SK-N-DZ (cell line): Measurements from ENCODE around the gene FRMPD1.
A peak's percentile ranks its signal among the peaks of the same experiment; 100 is the strongest.

Experiments used
- DNase-seq: peaks from one replicate; pipeline ENCODE4 v3.0.0-alpha.2; 2015; ENCODE audit warnings: low spot score

FRMPD1 gene

GRCh38 chr9:37626708-37627292 lies 24.0 kb upstream of the FRMPD1 start:
- DNase-seq: no peak

DNA sequence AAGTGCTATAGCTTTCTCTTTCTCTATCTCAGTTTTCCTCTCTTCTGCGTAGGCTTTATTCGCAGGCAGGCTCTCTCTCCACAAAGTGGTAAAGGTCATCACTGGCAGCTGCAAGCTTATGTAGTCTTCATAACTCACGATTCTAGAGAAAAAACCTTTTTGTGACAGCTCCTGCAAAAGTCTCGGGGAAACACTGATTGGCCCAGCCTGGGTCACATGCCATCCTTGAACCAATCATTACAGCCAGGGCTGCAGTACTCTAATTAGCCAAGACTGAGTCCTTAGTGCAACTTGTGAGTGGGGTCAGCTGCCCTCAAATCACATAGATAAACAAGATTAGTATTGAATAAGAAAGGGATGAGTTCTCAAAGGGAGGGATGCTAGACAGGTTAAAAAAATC lies 18.3 kb upstream of the FRMPD1 start:
- DNase-seq: peak; percentile 69

DNA sequence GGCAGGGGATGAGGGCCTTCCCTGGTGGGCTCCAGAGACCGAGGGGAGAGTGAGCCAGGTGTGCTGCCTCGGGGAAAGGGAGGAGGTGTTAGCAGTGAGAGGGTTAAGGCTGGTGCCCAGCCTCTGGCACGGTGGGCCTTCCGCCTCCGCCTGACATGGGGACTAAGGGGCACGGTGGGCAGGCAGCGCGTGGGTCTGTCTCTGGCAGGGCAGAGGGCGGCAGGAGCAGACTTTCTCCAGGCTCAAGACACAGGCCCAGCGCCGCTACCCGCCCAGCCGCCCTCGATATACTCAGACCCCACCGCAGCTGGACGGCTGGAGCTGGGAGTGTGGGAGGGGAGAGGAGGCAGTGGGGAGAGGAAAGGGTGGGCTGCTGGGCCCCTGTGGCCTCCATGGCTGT lies 14.9 kb upstream of the FRMPD1 start:
- no peak for DNase-seq

- no peak for DNase-seq
Measured at GRCh38 chr9:37636511-37637448, 14.0 kb upstream of the FRMPD1 start.

DNA sequence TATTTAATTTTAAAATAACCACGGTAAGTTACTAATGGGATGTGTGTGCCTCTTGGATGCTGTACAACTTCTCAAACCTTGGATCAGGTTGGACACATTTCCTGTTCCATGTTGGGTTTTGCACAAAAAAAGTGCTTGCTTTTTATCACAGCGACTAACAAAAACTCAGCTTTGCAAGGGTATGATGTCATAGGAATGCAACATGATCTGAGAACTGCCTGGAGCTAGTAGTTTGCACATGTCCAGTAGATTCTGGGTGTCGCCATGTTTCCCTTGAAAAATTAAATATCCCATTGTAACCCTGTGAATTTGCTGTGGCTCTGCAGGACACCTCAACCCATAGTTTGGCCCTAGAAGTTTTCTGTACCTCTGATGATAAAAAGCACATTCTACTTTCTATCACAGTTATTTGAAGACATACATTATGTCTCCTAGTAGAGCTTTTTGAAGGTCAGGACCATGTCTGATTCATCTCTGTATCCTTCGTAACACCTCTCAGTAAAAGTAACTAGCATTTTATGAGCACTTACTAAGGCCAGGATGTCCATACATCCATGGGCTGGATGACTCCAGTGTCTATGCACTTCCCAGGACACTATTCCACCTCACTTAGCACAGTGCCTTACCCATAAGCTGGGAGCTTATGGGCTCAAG lies 11.5 kb upstream of the FRMPD1 start:
- no peak for DNase-seq

DNA sequence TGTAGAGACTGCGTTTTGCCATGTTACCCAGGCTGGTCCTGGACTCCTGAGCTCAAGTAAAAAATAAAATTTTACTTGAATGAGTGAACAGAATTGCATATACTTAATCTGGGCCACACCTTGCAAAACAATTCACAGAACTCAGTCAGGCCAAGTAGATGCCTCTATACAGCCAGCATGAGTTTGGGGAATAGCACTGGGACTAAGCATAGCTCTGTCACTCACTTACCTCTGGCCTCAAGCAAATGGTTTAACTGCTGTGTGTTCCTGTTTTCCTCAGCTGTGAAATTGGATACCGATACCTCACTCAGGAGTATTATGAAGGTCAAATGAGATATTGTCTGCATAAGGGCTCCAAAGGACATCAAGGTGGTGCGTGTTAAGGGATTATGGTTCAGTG lies 10.9 kb upstream of the FRMPD1 start:
- DNase-seq: no peak

GRCh38 chr9:37640246-37640645 lies 10.5 kb upstream of the FRMPD1 start:
- peak; percentile 27 for DNase-seq

GRCh38 chr9:37641331-37641730 lies 9.4 kb upstream of the FRMPD1 start:
- no peak for DNase-seq

DNA sequence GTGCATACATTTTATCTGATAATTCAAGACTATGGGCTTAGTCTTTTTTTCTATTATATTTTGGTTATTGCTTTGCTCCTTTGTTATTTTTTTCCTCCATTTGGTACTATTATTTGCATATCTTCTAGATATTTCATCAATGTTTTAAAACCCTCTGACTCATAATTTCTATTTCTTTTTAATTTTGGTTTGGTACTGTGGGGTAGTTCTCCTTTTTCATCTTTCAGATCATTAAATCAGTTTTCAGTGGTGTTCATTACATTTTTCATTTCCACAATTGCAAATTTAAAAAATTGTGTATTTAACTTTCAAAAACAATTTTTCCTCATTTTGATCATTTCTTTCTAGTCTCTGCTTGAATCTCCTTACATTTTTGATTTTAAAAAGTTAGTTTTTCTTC lies 7.5 kb upstream of the FRMPD1 start:
- no peak for DNase-seq

DNA sequence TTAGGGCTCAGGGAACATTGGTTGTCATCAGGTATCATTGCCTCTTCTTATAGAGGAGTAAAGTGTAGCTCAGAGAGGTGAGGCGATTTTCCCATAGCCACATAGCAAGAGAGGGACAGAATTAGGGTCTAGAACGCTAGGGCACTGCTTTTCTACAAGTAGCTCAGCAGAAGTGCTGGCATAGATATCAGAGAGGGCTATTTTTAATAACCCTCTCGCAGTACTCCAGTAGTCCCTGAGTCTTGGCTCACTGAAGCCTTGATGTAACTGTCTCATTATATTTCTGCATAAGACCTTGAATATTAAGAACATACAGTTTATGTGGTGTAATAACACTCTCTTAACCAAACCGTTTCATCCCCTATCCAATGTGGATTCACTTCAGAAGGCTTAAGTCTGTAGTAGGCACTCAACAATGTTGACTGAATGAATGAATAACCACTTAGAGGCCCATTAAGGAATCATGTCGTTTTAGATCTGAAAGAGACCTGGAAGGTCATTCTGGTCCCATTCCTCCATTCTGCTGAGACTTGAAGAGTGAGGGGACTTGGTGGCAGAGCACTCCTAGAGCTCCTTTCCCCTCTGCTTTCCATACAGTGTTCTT lies 4.7 kb upstream of the FRMPD1 start:
- DNase-seq: no peak

DNA sequence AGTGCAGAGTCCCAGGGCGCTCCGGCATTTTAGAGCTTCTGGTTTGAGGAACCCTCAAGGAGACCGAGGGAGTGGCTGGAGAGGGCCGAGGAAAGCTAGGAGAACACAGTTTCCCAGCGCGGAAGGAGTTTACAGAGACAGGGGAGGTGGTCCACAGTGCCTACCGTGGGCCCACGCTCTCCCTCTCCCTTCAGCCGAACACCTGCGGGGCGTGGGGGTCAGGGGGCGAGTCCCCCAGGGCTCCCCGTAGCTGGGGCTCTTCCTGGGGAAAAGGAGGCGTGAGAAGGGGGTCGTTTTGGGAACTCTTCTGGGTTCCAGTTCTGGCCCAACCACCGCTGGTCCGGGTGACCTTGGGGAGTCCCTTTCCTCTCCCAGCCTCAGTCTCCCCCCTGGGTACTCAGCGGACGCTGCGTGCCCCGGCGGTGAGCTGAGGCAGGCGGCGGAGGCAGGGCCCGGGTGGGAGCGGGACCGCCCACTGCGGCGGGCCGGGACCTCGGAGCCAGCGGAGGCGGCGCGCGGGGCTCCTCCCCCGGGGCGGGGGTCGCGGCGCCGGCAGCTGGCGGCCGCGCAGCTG lies 368 bp upstream of the FRMPD1 start:
- DNase-seq: no peak

GRCh38 chr9:37652261-37652660 lies 1.5 kb downstream of the FRMPD1 start:
- DNase-seq: no peak

DNA sequence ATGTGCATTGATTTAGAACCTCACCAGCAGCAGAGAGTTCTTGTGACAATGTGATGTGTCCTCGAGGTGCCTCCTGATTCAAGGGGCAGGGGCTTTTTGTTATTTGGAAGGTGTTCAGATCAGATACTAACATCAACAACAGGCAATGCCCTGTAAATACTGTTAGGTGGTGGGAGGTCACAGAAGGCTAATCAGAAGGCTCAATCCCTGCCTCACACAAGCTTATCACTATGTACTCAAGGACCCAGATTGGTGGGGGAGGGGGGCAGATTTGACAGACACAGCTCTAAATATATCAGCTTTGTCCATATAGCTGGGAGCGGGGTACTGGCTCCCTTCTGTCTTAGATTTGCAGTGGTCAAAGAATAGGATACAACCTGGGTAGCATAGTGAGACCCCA lies 2.6 kb downstream of the FRMPD1 start:
- DNase-seq: no peak

DNA sequence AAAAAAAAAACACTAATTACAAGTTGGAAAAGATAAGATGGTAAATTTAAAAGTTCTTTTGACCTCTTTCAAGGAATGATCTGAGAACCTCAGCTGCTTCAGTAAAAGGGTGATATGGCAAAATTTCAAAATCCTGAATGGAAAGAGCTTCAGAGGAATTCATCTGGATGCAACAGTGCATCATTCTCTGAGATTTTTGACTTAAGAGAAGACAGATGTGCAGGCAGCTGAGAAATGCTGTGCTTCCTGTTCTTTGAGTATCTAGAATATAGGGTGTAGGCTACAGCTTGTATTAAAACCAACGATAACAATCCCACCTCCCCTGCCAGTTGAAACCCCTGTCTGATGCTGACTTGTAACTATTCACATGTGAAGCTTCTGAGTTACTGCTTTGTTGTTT lies 6.2 kb downstream of the FRMPD1 start:
- no peak for DNase-seq

GRCh38 chr9:37660691-37661090 lies 9.9 kb downstream of the FRMPD1 start:
- DNase-seq: no peak

DNA sequence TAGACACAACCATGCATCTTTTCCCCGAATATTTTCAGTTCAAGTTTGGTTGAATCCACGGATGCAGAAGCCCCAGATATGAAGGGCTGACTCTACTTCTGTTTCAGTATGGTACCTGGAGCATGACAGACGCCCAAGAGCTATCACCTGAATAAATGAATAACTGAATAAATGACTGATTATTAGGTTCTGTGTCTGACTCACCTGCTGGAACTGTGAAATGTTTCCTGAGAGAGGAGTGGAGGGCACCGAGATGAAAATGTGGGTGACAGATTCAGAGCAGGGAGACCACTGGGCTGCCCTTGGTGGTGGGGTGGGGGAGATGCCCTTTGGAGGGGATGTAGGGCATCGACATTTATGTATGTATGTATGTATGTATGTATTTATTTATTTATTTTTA lies 13.2 kb downstream of the FRMPD1 start:
- DNase-seq: no peak

DNA sequence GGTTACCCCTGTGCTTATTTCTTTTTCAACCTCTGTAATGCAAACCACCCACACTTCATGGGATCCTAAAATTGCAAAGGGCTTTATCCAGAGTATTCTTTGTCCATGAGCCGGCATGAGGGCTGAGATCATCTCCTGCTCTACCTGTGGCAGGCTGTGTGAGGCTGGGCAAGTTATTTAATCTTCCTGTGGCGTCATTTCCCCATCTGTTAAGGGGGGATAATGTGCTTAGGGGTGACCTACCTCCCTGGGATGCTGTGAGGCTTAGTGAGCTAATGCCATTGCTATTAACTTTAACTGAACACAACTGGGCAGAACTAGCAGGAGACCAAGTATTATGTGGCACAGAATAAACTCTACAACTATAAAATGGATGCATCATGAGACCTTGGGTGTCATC lies 17.0 kb downstream of the FRMPD1 start:
- no peak for DNase-seq

DNA sequence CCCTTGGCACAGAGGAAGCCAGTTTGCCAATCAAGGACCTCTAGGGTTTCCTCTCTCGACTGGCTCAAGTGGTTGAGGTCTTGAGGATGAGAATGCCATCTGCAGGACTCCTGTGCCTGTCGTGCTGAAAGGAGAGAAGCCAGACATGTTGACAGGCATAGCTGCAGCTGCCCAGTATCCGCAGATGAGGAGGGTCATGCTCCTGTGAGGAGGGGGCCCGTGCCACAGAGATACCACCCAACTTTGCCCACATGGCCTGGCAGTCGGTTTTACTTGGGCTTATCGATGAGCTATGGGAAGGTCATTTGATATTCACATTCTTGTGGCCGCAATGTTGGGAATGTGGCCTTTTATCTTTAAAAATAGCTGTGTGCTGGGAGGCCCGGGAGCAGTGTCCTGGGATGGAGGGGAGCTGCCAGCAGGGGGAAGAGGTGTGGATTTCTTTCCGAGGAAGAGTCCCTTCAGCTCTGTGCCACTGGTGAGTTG lies 17.4 kb downstream of the FRMPD1 start:
- DNase-seq: peak; percentile 31

DNA sequence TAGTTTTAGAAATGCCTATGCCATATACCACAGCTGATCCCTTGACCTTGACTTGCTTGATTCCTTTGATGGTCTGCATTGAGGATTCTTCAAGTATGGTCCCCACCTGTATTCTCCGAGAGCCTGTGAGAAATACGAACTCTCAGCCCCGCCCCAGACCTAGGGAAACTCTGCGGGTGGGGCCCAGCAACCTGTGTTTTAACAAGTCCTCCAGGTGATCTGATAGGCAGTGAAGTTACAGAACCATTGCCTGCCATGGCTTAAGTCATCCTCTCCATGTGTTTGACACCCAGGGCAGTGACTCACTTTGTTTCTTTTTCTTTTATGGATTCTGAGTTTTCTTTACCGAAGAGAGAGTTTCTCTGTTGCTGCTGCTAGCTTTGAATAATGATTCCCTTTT lies 18.5 kb downstream of the FRMPD1 start:
- no peak for DNase-seq

DNA sequence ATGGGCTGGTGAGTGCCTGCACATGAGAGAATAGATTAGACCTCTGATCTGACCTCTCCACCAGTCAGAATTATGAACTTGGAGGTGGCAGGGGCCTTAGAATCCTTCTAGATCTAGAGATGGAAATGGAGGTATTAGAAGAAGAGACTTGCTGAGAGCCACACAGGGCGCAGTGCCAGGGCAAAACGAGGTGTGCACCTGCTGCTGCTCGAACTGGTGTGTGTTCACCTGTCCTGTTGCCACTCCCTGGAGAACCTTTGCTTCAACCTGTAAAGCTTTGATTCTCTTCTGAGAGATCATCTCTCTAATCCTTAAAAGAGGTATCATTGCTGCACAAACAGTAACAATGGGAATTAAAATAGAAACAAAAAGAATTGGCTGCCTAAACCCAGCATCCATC lies 24.9 kb downstream of the FRMPD1 start:
- DNase-seq: no peak

- no peak for DNase-seq
Measured at GRCh38 chr9:37676411-37676830, 25.7 kb downstream of the FRMPD1 start.

GRCh38 chr9:37677435-37677834 lies 26.7 kb downstream of the FRMPD1 start:
- no peak for DNase-seq
